AG09309 (cell line): ENCODE measurements around the gene SMCO3.

ENCODE experiments used
- DNase-seq: peaks from one replicate; pipeline ENCODE4 v3.0.0-alpha.2; 2010; ENCODE audit warnings: low read depth
- H3K4me3 ChIP-seq: 2 replicates; pipeline ENCODE4 v1.5.1; 2011; ENCODE audit warnings: mild to moderate bottlenecking, low read depth, low read length, moderate library complexity; ENCODE audit not compliant: control insufficient read depth
- TF ChIP-seq, protein P1 (sequence below): IDR thresholded peaks from 2 replicates; pipeline ENCODE4 v1.5.1; 2011; ENCODE audit warnings: mild to moderate bottlenecking, low read depth, low read length, inconsistent platforms; ENCODE audit not compliant: insufficient read depth, control insufficient read depth; ENCODE audit errors: missing control alignments

The SMCO3 gene

DNA sequence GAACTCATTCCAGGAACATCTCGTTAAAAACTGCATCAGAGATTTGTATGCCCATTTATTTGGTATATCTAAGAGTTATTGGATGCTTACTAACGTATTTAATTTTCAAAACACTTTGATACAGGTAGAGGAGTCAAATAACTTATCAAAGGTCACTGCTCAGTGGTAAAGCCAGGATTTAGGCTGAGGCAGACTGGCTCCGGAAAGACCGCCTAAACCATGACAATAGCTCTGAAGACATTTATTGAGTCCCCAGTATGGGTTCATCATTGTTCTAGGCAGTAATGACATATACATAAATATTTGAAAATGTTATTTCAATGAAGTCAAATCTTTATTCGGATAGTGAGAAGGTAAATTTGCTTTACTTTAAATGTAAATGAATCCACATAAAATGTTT is 41.0 kb downstream of the SMCO3 start:
- DNase-seq = no peak
- TF ChIP-seq, protein P1, sequence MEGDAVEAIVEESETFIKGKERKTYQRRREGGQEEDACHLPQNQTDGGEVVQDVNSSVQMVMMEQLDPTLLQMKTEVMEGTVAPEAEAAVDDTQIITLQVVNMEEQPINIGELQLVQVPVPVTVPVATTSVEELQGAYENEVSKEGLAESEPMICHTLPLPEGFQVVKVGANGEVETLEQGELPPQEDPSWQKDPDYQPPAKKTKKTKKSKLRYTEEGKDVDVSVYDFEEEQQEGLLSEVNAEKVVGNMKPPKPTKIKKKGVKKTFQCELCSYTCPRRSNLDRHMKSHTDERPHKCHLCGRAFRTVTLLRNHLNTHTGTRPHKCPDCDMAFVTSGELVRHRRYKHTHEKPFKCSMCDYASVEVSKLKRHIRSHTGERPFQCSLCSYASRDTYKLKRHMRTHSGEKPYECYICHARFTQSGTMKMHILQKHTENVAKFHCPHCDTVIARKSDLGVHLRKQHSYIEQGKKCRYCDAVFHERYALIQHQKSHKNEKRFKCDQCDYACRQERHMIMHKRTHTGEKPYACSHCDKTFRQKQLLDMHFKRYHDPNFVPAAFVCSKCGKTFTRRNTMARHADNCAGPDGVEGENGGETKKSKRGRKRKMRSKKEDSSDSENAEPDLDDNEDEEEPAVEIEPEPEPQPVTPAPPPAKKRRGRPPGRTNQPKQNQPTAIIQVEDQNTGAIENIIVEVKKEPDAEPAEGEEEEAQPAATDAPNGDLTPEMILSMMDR = no peak
- no peak overlapping the region for H3K4me3 ChIP-seq

DNA sequence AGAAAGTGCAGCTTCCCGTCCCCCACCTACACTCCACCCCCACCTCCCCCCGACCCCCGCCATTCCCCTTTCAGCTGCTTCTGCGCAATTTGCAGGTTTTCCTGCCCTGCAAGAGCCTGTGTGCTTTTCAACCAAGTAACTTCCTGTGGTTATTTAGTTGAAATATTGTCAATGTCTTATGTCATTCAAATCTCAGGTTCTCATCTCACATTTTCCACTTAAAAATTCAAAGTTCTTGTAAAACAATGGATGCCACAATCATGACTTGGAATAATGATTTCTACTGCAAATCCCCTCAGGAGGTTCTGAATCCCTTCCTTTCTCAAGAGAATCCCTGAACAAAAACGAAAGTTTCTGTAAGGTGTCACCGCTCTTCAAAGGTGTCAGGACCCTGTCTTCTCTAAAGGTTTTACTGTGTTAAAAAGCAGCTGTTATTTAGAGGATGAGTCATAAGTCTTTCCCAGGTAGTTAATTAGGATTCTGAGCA is 42.3 kb downstream of the SMCO3 start:
- TF ChIP-seq, protein P1 = no peak
- peak overlapping the region; percentile 92; the same call in 1 of the 2 replicates for H3K4me3 ChIP-seq

DNA sequence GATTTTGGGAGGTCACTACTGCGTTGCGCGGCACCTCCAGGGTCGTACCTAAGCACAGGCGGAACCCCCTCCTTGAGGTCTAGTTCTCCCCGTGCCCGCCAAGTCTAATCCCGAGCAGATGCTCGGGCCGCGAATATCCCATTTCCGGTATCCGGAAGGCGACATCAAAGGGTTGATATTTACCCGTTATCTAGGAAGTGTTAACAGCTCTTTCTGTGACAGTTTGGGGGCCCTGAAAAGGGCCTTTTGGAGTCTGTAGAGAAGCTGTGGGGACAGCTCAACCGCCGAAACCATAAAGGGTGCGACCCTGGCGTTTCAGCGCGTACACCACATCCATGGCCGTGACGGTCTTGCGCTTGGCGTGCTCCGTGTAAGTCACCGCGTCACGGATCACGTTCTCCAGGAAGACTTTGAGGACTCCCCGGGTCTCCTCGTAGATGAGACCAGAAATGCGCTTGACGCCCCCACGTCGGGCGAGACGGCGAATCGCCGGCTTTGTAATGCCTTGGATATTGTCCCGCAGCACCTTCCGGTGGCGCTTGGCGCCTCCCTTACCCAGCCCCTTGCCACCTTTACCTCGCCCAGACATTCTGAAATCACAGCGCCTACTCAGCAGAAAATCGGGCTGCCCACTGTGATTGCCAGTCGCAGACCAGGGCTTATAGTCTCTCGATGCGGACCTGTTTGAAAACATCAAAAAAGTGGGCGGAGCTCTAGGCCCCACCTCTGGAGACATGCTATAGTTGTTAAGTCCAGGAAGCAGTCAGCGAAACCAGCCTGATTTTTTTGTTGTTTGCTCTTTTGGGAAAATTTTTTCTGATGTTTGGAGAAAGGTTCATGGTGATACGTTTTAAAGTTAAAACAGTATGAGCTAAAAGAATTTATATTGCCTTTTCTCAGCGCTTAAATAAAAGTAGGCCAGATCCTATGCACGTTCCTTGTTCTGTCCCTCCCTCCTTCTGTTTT is 43.2 kb downstream of the SMCO3 start:
- TF ChIP-seq, protein P1 = no peak
- peak; percentile 81 for DNase-seq
- H3K4me3 ChIP-seq = peak overlapping the region; percentile 92

More for the DNA sequence above, 42.3 kb downstream of the SMCO3 start:
- no peak for DNase-seq

DNA sequence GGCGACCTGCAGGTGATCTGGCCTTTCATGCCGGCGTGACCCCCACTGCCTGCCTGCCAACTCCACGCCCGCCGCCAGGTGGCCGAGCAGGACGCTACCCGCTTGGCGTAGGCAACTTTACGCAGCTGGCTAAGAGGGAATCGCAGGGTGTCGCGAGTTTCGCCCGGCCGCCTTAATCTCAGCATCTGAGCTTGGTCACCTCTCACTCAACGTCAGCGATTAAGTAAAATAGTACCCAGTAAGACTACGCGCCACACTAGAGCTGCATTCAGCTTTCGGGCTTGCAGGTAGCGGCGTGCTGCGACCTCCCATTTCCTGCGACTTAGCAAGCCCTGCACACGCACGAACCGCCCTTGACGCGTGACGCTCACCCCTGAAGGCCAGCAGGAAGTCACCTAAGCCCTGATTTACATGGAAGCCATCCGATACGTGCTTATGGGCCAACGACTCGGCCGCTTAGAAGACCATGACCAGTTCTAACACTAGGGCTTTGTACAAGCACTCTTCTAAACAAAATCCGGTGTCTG is 44.0 kb downstream of the SMCO3 start:
- TF ChIP-seq, protein P1 = peak; percentile 78
- peak overlapping the region; percentile 92 for H3K4me3 ChIP-seq
- DNase-seq = peak; percentile 11

DNA sequence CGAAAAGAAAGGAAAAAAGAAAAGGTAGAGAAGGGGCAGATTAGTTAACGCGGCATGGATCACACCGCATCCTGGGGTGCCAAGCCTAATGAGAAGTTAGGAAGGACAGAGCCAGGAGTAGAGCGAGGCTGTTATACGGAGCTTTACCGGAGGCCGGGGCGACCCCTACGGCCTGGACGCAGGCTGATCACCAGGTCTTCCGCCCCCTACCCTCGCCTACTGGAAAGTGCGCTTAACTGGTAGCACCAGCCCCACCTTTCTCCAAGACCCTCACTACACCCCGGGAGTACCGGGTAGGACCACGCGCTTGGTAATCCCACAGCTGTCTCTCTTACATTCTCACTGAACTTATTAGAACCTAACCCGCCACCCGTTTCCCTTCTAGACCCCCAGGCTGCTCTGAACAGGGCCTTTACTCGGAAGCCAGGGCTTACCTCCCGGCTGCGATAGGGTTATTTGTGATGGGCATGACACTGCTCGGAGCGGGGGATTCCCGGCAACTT is 44.5 kb downstream of the SMCO3 start:
- peak overlapping the region; percentile 92 for H3K4me3 ChIP-seq
- TF ChIP-seq, protein P1 = no peak
- DNase-seq = no peak

DNA sequence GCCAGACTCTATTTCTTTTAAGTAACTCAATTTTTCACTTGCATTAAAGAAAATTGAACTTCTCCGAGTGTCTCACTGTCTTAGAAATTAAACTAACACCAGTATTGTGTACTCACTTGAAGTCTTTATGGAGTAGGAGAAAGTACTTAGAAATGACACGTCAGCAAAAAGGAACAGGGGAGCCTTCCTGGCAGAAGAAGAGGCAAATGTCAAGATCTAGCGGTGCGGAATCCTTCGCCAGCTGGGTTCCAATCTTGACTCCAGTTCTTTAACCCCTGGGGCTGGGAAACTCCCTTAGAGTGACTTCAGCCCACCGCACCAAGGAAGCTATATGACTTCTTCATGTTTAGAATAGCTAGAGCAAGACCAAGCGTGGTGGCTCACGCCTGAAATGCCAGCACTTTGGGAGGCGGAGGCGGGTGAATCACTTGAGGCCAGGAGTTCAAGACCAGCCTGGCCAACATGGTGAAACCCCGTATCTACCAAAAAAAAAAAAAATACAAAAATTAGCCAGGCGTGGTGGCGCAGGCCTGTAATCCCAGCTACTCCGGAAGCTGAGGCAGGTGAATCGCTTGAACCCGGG is 45.1 kb downstream of the SMCO3 start:
- TF ChIP-seq, protein P1 = no peak
- no peak for DNase-seq
- H3K4me3 ChIP-seq = peak overlapping the region; percentile 92
